ENCODE data around the gene ZMYM4. TPM values are rescaled to one million over a fixed set of nuclear protein-coding genes. Genes with fewer than 3 reads are reported as not detected.
A peak's percentile ranks its signal among the peaks of the same experiment; 100 is the strongest.

ZMYM4 gene
- polyA plus RNA-seq, 1 donor (not counting 4 experiments of a cell fraction or from before 2014, with no cell fraction given), result 24.8 TPM

DNA sequence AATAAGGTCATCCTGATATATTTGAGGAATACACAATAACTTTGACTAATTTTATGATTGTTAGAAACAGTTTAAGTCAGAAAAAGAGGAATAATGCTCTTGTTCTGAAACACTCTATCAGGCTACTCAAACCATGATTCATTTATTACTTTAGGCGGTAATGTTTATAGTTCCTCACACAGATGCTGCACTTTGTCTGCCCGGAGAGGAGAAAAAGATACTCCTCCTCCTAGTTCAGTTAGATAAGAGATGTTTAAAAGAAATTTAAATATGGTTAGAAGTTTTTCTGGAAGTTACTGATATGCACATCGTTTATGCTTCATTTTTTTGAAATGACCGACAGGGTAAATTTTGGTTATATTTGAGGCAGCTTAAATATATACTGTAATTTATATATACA, 103.0 kb downstream of the ZMYM4 start:
- Histone ChIP-seq H2AFZ (ENCODE audit: control insufficient read depth, low read length) (no peak overlapping the region), H3K27me3 (ENCODE audit: control insufficient read depth, extremely low read depth, insufficient read depth, low read length) (no peaks in the 10 kb centered on the region), H3K4me1 (ENCODE audit: control insufficient read depth, extremely low read depth, insufficient read depth, low read length) (no peaks in the 10 kb centered on the region), H3K9me3 (ENCODE audit: control insufficient read depth, low read depth, low read length) (no peaks in the 10 kb centered on the region), H3K9me1 (ENCODE audit: control insufficient read depth, extremely low read depth, insufficient read depth, low read length) (no peaks in the 10 kb centered on the region), H3K4me2 (ENCODE audit: control insufficient read depth, extremely low read depth, insufficient read depth, low read depth, low read length) (no peak overlapping the region), H3K36me3 (ENCODE audit: control insufficient read depth in 2 of 2, extremely low read depth in 1 of 2, insufficient read depth in 2 of 2, low read length in 2 of 2) (no peaks in the 10 kb centered on the region), H3K4me3 (ENCODE audit: control insufficient read depth in 2 of 3, extremely low read depth in 1 of 3, insufficient read depth in 2 of 3, low read depth in 1 of 3, low read length in 3 of 3) (no peak overlapping the region), H3K9ac (ENCODE audit: control insufficient read depth, extremely low read depth, insufficient read depth, low read length) (no peak overlapping the region), H3K79me2 (ENCODE audit: control insufficient read depth, insufficient read depth, low read length) (no peaks in the 10 kb centered on the region), H3K27ac (ENCODE audit: control insufficient read depth, insufficient read depth, low read length) (no peak overlapping the region), H4K20me1 (ENCODE audit: control insufficient read depth, extremely low read depth, insufficient read depth, low read length) (no peaks in the 10 kb centered on the region)
- dilution Hi-C loops (cut with MboI; ENCODE audit: extremely low pct_ligation_motif_present, low sequenced_read_pairs), result no loop called here
- TF ChIP-seq EZH2 (IDR thresholded peaks at IDR 0.05; ENCODE audit: low read length), result no peak
- TF ChIP-seq, protein P1, sequence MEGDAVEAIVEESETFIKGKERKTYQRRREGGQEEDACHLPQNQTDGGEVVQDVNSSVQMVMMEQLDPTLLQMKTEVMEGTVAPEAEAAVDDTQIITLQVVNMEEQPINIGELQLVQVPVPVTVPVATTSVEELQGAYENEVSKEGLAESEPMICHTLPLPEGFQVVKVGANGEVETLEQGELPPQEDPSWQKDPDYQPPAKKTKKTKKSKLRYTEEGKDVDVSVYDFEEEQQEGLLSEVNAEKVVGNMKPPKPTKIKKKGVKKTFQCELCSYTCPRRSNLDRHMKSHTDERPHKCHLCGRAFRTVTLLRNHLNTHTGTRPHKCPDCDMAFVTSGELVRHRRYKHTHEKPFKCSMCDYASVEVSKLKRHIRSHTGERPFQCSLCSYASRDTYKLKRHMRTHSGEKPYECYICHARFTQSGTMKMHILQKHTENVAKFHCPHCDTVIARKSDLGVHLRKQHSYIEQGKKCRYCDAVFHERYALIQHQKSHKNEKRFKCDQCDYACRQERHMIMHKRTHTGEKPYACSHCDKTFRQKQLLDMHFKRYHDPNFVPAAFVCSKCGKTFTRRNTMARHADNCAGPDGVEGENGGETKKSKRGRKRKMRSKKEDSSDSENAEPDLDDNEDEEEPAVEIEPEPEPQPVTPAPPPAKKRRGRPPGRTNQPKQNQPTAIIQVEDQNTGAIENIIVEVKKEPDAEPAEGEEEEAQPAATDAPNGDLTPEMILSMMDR (optimal IDR thresholded peaks at IDR 0.05 in 1 of 3, IDR thresholded peaks at IDR 0.05 in 1 of 3, conservative IDR thresholded peaks at IDR 0.05 in 1 of 3; ENCODE audit: extremely low read depth in 1 of 3, insufficient read depth in 2 of 3, low read length in 3 of 3), result no peak
- no peak for DNase-seq (ENCODE audit: low read depth, low spot score)
- no peak for FAIRE-seq

DNA sequence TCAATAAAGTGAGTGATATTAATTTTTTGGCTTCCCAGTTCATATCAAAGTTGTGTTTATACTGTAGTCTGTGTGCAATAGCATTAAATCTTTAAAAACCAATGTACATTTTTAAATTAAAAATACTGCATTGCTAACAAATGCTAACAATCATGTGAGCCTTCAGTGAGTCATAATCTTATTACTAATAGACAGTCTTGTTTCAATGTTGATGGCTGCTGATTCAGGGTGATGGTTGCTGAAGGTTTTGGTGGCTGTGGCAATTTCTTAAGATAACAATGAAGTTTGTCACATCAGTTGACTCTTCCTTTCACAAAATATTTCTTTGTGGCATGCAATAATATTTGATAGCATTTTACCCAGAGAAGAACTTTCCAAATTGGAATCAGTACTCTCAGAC, 109.0 kb downstream of the ZMYM4 start:
- H3K79me2 ChIP-seq (ENCODE audit: control insufficient read depth, insufficient read depth, low read length), result no peaks in the 10 kb centered on the region
- TF ChIP-seq, protein P1 (optimal IDR thresholded peaks at IDR 0.05 in 1 of 3, IDR thresholded peaks at IDR 0.05 in 1 of 3, conservative IDR thresholded peaks at IDR 0.05 in 1 of 3; ENCODE audit: extremely low read depth in 1 of 3, insufficient read depth in 2 of 3, low read length in 3 of 3), result no peak
- dilution Hi-C loops (cut with MboI; ENCODE audit: extremely low pct_ligation_motif_present, low sequenced_read_pairs), result no loop called here
- no peak overlapping the region for H3K4me2 ChIP-seq (ENCODE audit: control insufficient read depth, extremely low read depth, insufficient read depth, low read depth, low read length)
- no peaks in the 10 kb centered on the region for H3K9me3 ChIP-seq (ENCODE audit: control insufficient read depth, low read depth, low read length)
- FAIRE-seq, result peak; percentile 9
- H3K27ac ChIP-seq (ENCODE audit: control insufficient read depth, insufficient read depth, low read length), result peak overlapping the region; percentile 72
- H4K20me1 ChIP-seq (ENCODE audit: control insufficient read depth, extremely low read depth, insufficient read depth, low read length), result no peaks in the 10 kb centered on the region
- no peak overlapping the region for H3K4me3 ChIP-seq (ENCODE audit: control insufficient read depth in 2 of 3, extremely low read depth in 1 of 3, insufficient read depth in 2 of 3, low read depth in 1 of 3, low read length in 3 of 3)
- no peak overlapping the region for H2AFZ ChIP-seq (ENCODE audit: control insufficient read depth, low read length)
- peaks cover 7% of the 10 kb centered on the region for H3K4me1 ChIP-seq (ENCODE audit: control insufficient read depth, extremely low read depth, insufficient read depth, low read length)
- no peak overlapping the region for H3K9ac ChIP-seq (ENCODE audit: control insufficient read depth, extremely low read depth, insufficient read depth, low read length)
- H3K27me3 ChIP-seq (ENCODE audit: control insufficient read depth, extremely low read depth, insufficient read depth, low read length), result no peaks in the 10 kb centered on the region
- H3K9me1 ChIP-seq (ENCODE audit: control insufficient read depth, extremely low read depth, insufficient read depth, low read length), result peaks cover 2% of the 10 kb centered on the region
- no peak for DNase-seq (ENCODE audit: low read depth, low spot score)
- peaks cover 0 to 1% of the 10 kb centered on the region in 2 experiments for H3K36me3 ChIP-seq (ENCODE audit: control insufficient read depth in 2 of 2, extremely low read depth in 1 of 2, insufficient read depth in 2 of 2, low read length in 2 of 2)
